Endodermal cell (in vitro differentiated cells): Measurements from ENCODE around the gene CAMTA1. TPM values are rescaled to one million over a fixed set of nuclear protein-coding genes. Genes with fewer than 3 reads are reported as not detected.
A peak's percentile ranks its signal among the peaks of the same experiment; 100 is the strongest.

ENCODE experiments used
- DNase-seq: peaks from one replicate; pipeline ENCODE4 v3.0.0-alpha.2; 2017
- H3K27ac ChIP-seq: 2 replicates; pipeline ENCODE4 v1.5.1; 2013; ENCODE audit warnings: mild to moderate bottlenecking, low read depth, low read length, moderate library complexity
- H3K27me3 ChIP-seq: 2 replicates; pipeline ENCODE4 v1.6.1; 2013; ENCODE audit warnings: mild to moderate bottlenecking, low read length, moderate library complexity; ENCODE audit not compliant: insufficient read depth, control insufficient read depth, poor library complexity, severe bottlenecking
- H3K36me3 ChIP-seq: 2 replicates; pipeline ENCODE4 v1.7.0; 2013; ENCODE audit warnings: mild to moderate bottlenecking, low read length, moderate library complexity; ENCODE audit not compliant: control insufficient read depth, insufficient read depth
- H3K4me1 ChIP-seq: one replicate; pipeline ENCODE4 v1.7.0; 2013; ENCODE audit warnings: low read length; ENCODE audit not compliant: control insufficient read depth, insufficient read depth
- H3K4me3 ChIP-seq: 2 replicates; pipeline ENCODE4 v1.5.1; 2013; ENCODE audit warnings: mild to moderate bottlenecking, low read length, moderate library complexity
- H3K9ac ChIP-seq: 2 replicates; pipeline ENCODE4 v1.6.1; 2013; ENCODE audit warnings: mild to moderate bottlenecking, low read length, moderate library complexity; ENCODE audit not compliant: poor library complexity, severe bottlenecking; ENCODE audit errors: extremely low read depth
- H3K9me3 ChIP-seq: 2 replicates; pipeline ENCODE4 v1.6.1; 2013; ENCODE audit warnings: mild to moderate bottlenecking, low read length, moderate library complexity; ENCODE audit not compliant: control insufficient read depth
- H3K27ac Mint-ChIP-seq: 2 replicates; pipeline ENCODE4 v1.8.0; 2020; ENCODE audit warnings: mixed read lengths
- H3K27me3 Mint-ChIP-seq: 2 replicates; pipeline ENCODE4 v1.8.0; 2021; ENCODE audit warnings: mild to moderate bottlenecking, mixed read lengths; ENCODE audit not compliant: insufficient read depth
- H3K36me3 Mint-ChIP-seq: 2 replicates; pipeline ENCODE4 v1.8.0; 2020; ENCODE audit warnings: low read depth, mixed read lengths
- H3K4me1 Mint-ChIP-seq: 2 replicates; pipeline ENCODE4 v1.8.0; 2020; ENCODE audit warnings: mixed read lengths
- H3K4me3 Mint-ChIP-seq: 2 replicates; pipeline ENCODE4 v1.8.0; 2020; ENCODE audit warnings: mild to moderate bottlenecking, moderate library complexity, mixed read lengths
- H3K9me3 Mint-ChIP-seq: 2 replicates; pipeline ENCODE4 v1.8.0; 2020; ENCODE audit warnings: mild to moderate bottlenecking, mixed read lengths
- WGBS, 2 experiments: methylation state at CpG; one replicate each; pipeline versions ENCODE4 v1.1.5 to v1.1.7; 2013; ENCODE audit warnings: missing lambda C conversion rate in 2 of 2, mixed read lengths in 1 of 2; ENCODE audit not compliant: insufficient coverage in 1 of 2, insufficient read length in 1 of 2; 5-methylcytosine and 5-hydroxymethylcytosine counted together
- total RNA-seq, 2 donors: library from RNA; stranded (reverse); fragmentation: NEBNext Ultra II Directional in 1 of 2; extraction: Animal tissue kit (Norgen Biotek cat#: 25700) in 1 of 2; gene quantifications; 2 replicates in 1 of 2; 3 replicates in 1 of 2; pipeline ENCODE4 v1.2.1, GENCODE V29; 2021
- TF ChIP-seq, protein P1 (sequence below): fragments of 200-600 bp; sonication (generic); conservative IDR thresholded peaks from 2 replicates; pipeline ENCODE4 v1.5.0; 2021; ENCODE audit warnings: antibody characterized with exemption, mild to moderate bottlenecking

CAMTA1 gene
- total RNA-seq, 2 donors from 2014 or later = 123 to 137 TPM

DNA sequence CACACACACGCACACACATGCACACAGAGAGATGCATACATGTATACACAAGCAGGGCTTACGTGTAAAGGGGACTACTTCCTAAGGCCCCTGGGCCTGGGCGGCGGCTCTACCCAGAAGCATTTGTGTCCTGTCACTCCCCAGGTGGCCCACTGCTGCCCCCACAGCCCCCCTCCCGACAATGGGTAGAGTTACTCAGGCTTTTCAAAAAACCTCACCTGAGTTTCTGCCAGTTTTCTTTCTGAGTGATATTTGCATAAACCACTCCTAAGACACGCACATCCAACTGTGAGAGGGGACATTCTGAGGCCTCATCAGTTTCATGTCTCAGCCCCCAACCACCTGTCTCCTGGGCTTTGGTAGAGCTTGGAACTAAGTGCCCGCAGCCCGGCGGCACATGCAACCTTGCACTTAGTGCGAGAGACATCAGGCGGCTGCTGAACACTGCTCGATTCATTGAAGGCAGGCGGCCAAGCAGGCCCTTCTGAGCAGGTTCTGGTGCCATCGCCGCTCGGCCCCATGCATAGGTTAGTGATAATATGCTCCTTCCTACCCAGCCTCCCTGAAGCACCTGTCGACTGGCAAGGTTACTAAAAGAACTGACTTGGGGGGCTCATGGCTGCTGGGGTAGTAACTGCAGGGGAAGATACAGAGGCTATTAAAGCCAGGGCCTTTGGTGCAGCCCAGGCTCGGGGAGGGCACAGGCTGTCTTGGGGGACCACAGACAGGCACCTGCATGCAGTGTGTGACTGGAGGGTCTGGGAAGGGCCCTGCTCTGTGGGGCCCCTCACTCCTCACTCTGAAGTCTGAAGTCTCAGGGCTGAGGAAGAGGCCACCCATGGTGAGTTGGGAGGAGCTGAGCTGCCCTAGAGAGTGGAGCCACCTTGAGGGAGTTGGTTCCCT lies 621.6 kb downstream of the CAMTA1 start:
- no peak overlapping the region for H3K9ac ChIP-seq
- 88 to 95% methylated on average over 17 to 18 of the region's 18 CpGs for WGBS, 2 experiments
- H3K27me3 ChIP-seq = no peaks in the 10 kb centered on the region
- H3K36me3 ChIP-seq = no peaks in the 10 kb centered on the region
- H3K4me3 ChIP-seq = no peak overlapping the region
- H3K4me1 ChIP-seq = no peaks in the 10 kb centered on the region
- Mint-ChIP-seq H3K27ac (no peak overlapping the region), H3K4me1 (peaks cover 6% of the 10 kb centered on the region), H3K4me3 (no peak overlapping the region), H3K27me3 (no peaks in the 10 kb centered on the region), H3K9me3 (no peaks in the 10 kb centered on the region), H3K36me3 (no peaks in the 10 kb centered on the region)
- DNase-seq = peak; percentile 48
- no peaks in the 10 kb centered on the region for H3K9me3 ChIP-seq
- H3K27ac ChIP-seq = no peak overlapping the region
- TF ChIP-seq, protein P1, sequence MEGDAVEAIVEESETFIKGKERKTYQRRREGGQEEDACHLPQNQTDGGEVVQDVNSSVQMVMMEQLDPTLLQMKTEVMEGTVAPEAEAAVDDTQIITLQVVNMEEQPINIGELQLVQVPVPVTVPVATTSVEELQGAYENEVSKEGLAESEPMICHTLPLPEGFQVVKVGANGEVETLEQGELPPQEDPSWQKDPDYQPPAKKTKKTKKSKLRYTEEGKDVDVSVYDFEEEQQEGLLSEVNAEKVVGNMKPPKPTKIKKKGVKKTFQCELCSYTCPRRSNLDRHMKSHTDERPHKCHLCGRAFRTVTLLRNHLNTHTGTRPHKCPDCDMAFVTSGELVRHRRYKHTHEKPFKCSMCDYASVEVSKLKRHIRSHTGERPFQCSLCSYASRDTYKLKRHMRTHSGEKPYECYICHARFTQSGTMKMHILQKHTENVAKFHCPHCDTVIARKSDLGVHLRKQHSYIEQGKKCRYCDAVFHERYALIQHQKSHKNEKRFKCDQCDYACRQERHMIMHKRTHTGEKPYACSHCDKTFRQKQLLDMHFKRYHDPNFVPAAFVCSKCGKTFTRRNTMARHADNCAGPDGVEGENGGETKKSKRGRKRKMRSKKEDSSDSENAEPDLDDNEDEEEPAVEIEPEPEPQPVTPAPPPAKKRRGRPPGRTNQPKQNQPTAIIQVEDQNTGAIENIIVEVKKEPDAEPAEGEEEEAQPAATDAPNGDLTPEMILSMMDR = no peak

DNA sequence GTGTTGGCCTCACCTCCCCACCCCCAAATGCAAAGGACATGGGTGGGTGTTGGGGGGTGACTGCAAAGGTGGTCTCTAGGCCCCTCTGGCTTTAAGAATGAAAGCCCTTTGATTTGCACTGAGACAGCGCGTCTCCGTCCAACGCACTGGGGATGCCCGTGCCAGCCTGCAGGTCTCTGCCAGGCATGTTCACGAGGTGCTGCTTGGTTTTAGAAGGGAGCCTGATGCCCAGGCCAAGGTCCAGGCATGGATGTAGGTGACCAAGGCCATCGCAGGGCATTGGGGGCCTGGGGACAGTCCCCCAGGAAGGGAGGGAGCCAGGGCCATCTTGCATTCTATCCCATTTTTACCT lies 622.3 kb downstream of the CAMTA1 start:
- H3K4me3 ChIP-seq = no peak overlapping the region
- TF ChIP-seq, protein P1 = no peak
- Mint-ChIP-seq H3K36me3 (no peaks in the 10 kb centered on the region), H3K4me1 (peaks cover 1% of the 10 kb centered on the region), H3K4me3 (no peak overlapping the region), H3K27ac (no peak overlapping the region), H3K9me3 (no peaks in the 10 kb centered on the region), H3K27me3 (no peaks in the 10 kb centered on the region)
- DNase-seq = no peak
- H3K27me3 ChIP-seq = no peaks in the 10 kb centered on the region
- H3K9ac ChIP-seq = no peak overlapping the region
- no peak overlapping the region for H3K27ac ChIP-seq
- no peaks in the 10 kb centered on the region for H3K9me3 ChIP-seq
- H3K36me3 ChIP-seq = no peaks in the 10 kb centered on the region
- 95% methylated on average over 7 of the region's 7 CpGs; no CpG with 5 or more reads in 1 of the 2 experiments for WGBS, 2 experiments
- no peaks in the 10 kb centered on the region for H3K4me1 ChIP-seq

DNA sequence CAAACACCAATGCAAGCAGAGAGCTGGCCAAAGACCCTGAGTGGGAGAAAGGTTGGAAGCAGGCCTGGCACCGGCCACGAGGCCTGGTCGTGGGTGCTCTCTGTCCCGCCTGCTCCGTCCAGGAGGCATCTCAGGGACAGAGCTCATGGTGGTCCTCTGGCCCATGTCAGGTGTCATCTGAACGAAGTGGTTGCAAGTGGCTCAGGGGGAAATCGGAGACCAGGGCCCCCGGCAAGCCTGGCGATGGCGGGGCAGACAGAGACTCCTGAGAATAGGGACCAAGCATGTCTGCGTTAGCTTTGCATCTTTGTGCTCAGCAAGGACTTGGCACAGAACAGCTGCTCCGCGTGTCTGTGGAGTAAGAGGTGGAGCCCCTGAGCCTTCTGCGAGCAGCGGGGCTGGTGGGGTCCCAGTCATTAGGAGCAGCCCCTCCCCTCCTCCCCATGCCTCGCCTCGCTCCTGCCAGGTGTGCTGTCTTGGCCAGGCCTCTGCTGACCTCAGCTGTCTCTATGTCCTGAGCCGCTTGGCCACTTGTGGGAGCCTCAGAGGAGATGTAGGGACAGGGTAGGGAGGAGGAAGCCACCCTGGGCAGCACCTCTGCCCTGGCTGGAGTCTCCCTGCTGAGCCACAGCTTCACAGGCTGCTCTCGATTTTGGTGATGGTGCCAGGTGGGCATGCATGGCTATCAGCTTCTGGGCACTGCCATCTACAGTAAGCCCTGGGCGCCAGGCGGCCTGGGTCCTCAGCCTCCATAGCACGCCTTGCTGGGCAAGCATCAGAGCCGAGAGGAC lies 622.9 kb downstream of the CAMTA1 start:
- Histone ChIP-seq H3K36me3 (no peaks in the 10 kb centered on the region), H3K27me3 (no peaks in the 10 kb centered on the region), H3K4me3 (no peak overlapping the region), H3K27ac (no peak overlapping the region), H3K9ac (no peak overlapping the region), H3K9me3 (no peaks in the 10 kb centered on the region), H3K4me1 (no peaks in the 10 kb centered on the region)
- H3K4me1 Mint-ChIP-seq = peaks cover 1% of the 10 kb centered on the region
- no peak overlapping the region for H3K27ac Mint-ChIP-seq
- TF ChIP-seq, protein P1 = no peak
- no peaks in the 10 kb centered on the region for H3K9me3 Mint-ChIP-seq
- WGBS, 2 experiments = 93 to 94% methylated on average over 9 to 23 of the region's 23 CpGs
- H3K27me3 Mint-ChIP-seq = no peaks in the 10 kb centered on the region
- no peaks in the 10 kb centered on the region for H3K36me3 Mint-ChIP-seq
- DNase-seq = peak; percentile 24
- H3K4me3 Mint-ChIP-seq = no peak overlapping the region
